ENCODE data around the gene CACNA2D3.

GRCh38 chr3:54360320-54360719 is 238.0 kb downstream of the CACNA2D3 start:
- TF ChIP-seq, protein P1, sequence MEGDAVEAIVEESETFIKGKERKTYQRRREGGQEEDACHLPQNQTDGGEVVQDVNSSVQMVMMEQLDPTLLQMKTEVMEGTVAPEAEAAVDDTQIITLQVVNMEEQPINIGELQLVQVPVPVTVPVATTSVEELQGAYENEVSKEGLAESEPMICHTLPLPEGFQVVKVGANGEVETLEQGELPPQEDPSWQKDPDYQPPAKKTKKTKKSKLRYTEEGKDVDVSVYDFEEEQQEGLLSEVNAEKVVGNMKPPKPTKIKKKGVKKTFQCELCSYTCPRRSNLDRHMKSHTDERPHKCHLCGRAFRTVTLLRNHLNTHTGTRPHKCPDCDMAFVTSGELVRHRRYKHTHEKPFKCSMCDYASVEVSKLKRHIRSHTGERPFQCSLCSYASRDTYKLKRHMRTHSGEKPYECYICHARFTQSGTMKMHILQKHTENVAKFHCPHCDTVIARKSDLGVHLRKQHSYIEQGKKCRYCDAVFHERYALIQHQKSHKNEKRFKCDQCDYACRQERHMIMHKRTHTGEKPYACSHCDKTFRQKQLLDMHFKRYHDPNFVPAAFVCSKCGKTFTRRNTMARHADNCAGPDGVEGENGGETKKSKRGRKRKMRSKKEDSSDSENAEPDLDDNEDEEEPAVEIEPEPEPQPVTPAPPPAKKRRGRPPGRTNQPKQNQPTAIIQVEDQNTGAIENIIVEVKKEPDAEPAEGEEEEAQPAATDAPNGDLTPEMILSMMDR (conservative IDR thresholded peaks at IDR 0.05 in 1 of 2, IDR thresholded peaks at IDR 0.05 in 1 of 2; ENCODE audit: extremely low read depth in 1 of 2, insufficient read depth in 1 of 2, low read depth in 1 of 2, low read length in 2 of 2), result peak in 1 of 2 donors; percentile 2
- TF ChIP-seq EZH2 (IDR thresholded peaks at IDR 0.05; ENCODE audit: borderline replicate concordance, low read length), result no peak
